ENCODE results near the gene SEC14L1. TPM values are rescaled to one million over a fixed set of nuclear protein-coding genes. Genes with fewer than 3 reads are reported as not detected.

SEC14L1 gene
- total RNA-seq, 1 donor from 2014 or later, result 93.2 TPM

GRCh38 chr17:77186141-77186604 lies 45.4 kb downstream of the SEC14L1 start:
- H3K9me3 ChIP-seq (ENCODE audit: insufficient read depth, low read depth, low read length), result no peaks in the 10 kb centered on the region
- DNase-seq (ENCODE audit: low read depth) (no peak), FAIRE-seq (no peak)
- peaks cover 3% of the 10 kb centered on the region for H3K36me3 Mint-ChIP-seq (ENCODE audit: low read depth, unreplicated experiment)
- no peaks in the 10 kb centered on the region for H3K27me3 Mint-ChIP-seq (ENCODE audit: low read depth, unreplicated experiment)
- no peak overlapping the region for H3K27ac ChIP-seq (ENCODE audit: low read depth, low read length)
- H3K4me3 ChIP-seq (ENCODE audit: insufficient read depth, low read depth, low read length), result no peak overlapping the region
- H4K20me1 ChIP-seq (ENCODE audit: insufficient read depth, low read length), result peaks cover 95% of the 10 kb centered on the region
- peaks cover 2% of the 10 kb centered on the region for H3K36me3 ChIP-seq (ENCODE audit: insufficient read depth, low read length)
- no peaks in the 10 kb centered on the region for H3K27me3 ChIP-seq (ENCODE audit: insufficient read depth, low read length)
- H3K4me1 ChIP-seq (ENCODE audit: insufficient read depth, low read length), result peaks cover 22% of the 10 kb centered on the region
- no peaks in the 10 kb centered on the region for H3K9me3 Mint-ChIP-seq (ENCODE audit: unreplicated experiment)
- peaks cover 98% of the 10 kb centered on the region for H3K79me2 ChIP-seq (ENCODE audit: insufficient read depth, low read length)
- peaks cover 17% of the 10 kb centered on the region for H3K4me1 Mint-ChIP-seq (ENCODE audit: low read depth, unreplicated experiment)
- H3K4me3 Mint-ChIP-seq (ENCODE audit: unreplicated experiment), result no peak overlapping the region
- TF ChIP-seq EZH2 (IDR thresholded peaks at IDR 0.05; ENCODE audit: insufficient read depth, low read length) (no peak), CTCF (IDR thresholded peaks at IDR 0.05; ENCODE audit: insufficient read depth, low read depth, low read length) (no peak)
- no peak overlapping the region for H3K27ac Mint-ChIP-seq (ENCODE audit: unreplicated experiment)
- H3K9ac ChIP-seq (ENCODE audit: low read length), result no peak overlapping the region
- H2AFZ ChIP-seq (ENCODE audit: low read depth, low read length), result no peak overlapping the region
- H3K4me2 ChIP-seq (ENCODE audit: low read length), result no peak overlapping the region

DNA sequence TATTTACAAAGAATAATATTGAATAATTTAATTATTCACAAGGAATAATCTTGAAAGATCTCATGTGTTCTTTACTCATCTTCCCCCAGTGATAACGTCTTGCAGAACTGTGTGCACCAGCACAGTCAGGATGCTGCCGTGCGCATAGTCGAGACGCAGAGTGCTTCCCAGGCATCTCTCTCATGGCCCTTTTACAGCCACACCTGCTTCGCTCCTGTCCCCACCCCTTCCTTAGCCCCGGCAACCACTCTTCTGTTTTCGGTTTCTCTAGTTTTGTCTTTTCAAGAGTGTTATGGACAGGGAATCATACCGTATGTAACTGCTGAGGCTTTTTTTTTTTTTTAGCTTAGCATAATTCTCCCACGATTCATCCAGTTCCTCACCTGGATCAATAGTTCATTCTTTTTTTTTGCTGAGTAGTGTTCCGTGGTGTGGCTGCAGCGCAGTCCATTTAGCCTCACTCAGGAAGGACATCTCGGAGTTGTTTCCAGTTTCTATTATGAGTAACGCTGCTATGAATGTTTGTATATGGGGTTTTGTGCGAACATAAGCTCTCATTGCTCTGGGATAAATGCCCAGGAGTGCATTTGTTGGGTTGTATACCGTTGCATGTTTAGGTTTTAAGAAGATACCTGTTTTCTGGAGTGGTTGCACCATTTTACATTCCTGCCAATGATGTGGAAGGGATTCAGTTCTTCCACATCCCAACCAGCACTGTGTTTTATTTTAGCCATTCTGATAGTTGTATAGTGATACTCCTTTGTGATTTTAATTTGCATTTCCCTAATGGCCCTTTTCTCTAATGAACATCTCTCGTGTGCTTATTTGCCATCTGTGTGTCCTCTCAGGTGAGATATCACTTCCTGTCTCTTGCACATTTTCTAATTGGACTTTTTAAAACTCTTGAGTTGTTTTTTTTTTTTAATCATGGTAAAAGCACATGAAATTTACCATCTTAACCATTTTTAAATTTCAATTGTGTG lies 47.6 kb downstream of the SEC14L1 start:
- H3K4me1 ChIP-seq (ENCODE audit: insufficient read depth, low read length), result peaks cover 14% of the 10 kb centered on the region
- peaks cover 10% of the 10 kb centered on the region for H3K36me3 ChIP-seq (ENCODE audit: insufficient read depth, low read length)
- Mint-ChIP-seq H3K36me3 (ENCODE audit: low read depth, unreplicated experiment) (peaks cover 14% of the 10 kb centered on the region), H3K4me3 (ENCODE audit: unreplicated experiment) (no peak overlapping the region), H3K27ac (ENCODE audit: unreplicated experiment) (no peak overlapping the region), H3K9me3 (ENCODE audit: unreplicated experiment) (no peaks in the 10 kb centered on the region), H3K27me3 (ENCODE audit: low read depth, unreplicated experiment) (no peaks in the 10 kb centered on the region), H3K4me1 (ENCODE audit: low read depth, unreplicated experiment) (peaks cover 4% of the 10 kb centered on the region)
- DNase-seq (ENCODE audit: low read depth), result no peak
- TF ChIP-seq EZH2 (IDR thresholded peaks at IDR 0.05; ENCODE audit: insufficient read depth, low read length), result no peak
- TF ChIP-seq CTCF (IDR thresholded peaks at IDR 0.05; ENCODE audit: insufficient read depth, low read depth, low read length), result no peak
- no peaks in the 10 kb centered on the region for H3K9me3 ChIP-seq (ENCODE audit: insufficient read depth, low read depth, low read length)
- no peak overlapping the region for H3K4me3 ChIP-seq (ENCODE audit: insufficient read depth, low read depth, low read length)
- no peak overlapping the region for H2AFZ ChIP-seq (ENCODE audit: low read depth, low read length)
- peaks cover 78% of the 10 kb centered on the region for H3K79me2 ChIP-seq (ENCODE audit: insufficient read depth, low read length)
- no peaks in the 10 kb centered on the region for H3K27me3 ChIP-seq (ENCODE audit: insufficient read depth, low read length)
- no peak for FAIRE-seq
- H3K27ac ChIP-seq (ENCODE audit: low read depth, low read length), result no peak overlapping the region
- H4K20me1 ChIP-seq (ENCODE audit: insufficient read depth, low read length), result peaks cover 80% of the 10 kb centered on the region
- H3K4me2 ChIP-seq (ENCODE audit: low read length), result peak overlapping the region; percentile 11
- H3K9ac ChIP-seq (ENCODE audit: low read length), result no peak overlapping the region
